C4-2B (cell line): ENCODE measurements around the gene ITIH5.

ENCODE experiments used
- ZFX ChIP-seq: fragments of 450-650 bp; IDR thresholded peaks from 2 replicates; pipeline ENCODE4 v1.6.1; 2017
- TF ChIP-seq, protein P1 (sequence below): fragments of 450-650 bp; conservative IDR thresholded peaks from 2 replicates; pipeline ENCODE4 v1.5.1; 2017; ENCODE audit warnings: mild to moderate bottlenecking

DNA sequence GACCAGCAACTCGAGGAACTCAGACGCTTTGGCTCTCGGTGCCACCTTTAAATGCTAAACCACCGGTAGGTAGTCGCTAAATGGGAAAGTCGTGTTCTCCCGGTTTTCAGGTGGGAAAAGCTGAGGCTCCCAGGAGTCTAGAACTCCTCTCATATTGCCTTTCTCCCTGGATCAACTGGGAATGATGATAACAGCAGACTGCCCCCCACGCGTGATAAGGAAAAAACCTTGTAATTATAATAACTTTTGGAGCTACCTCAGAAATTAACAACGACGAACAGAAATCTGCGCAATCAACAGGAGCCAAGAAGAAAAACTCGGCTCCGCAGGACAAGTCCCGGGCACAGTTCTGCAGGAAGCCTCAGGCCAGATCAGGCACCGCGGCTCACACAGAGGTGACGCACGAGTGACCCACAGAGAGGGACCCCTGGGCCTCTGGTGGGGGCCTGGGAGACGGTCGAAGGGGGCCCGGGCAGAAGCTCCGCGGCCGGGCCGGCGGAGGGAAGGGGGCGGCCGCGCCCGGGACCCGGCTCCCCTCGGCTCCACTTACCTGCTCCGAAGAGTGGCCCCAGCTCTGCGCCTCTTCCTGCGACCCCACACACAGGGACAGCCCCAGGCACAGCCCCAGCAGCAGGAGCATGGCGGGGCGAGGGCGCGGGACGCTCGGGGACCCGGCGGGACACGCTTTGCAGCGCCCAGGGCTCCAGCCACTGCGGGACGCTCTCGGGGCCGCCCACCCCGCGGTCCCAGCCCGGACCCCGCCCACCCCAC lies at the start of gene ITIH5:
- TF ChIP-seq, protein P1, sequence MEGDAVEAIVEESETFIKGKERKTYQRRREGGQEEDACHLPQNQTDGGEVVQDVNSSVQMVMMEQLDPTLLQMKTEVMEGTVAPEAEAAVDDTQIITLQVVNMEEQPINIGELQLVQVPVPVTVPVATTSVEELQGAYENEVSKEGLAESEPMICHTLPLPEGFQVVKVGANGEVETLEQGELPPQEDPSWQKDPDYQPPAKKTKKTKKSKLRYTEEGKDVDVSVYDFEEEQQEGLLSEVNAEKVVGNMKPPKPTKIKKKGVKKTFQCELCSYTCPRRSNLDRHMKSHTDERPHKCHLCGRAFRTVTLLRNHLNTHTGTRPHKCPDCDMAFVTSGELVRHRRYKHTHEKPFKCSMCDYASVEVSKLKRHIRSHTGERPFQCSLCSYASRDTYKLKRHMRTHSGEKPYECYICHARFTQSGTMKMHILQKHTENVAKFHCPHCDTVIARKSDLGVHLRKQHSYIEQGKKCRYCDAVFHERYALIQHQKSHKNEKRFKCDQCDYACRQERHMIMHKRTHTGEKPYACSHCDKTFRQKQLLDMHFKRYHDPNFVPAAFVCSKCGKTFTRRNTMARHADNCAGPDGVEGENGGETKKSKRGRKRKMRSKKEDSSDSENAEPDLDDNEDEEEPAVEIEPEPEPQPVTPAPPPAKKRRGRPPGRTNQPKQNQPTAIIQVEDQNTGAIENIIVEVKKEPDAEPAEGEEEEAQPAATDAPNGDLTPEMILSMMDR: no peak
- TF ChIP-seq ZFX: no peak
